ENCODE results near the gene LRRD1.

DNA sequence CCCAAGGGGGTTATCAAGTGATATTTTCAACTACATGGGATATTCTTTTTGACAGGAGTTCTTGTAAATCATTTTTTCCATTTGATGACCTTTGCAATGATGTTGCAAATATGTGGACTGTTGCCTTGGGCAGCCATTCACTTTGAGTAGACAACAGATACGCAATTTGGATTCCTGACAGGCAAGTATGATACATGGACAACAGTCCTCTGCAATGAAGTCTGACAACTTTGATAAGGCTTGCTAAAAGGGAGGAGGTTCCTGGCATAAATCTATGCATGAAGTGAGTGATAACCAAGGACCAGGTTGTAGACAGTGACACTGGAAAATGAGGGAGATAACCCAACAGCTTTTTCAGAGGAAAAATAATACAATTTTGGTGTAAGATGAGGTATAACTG is 17.7 kb downstream of the LRRD1 start:
- TF ChIP-seq POLR2AphosphoS5 (IDR thresholded peaks at IDR 0.05) = no peak
- TF ChIP-seq, protein P1, sequence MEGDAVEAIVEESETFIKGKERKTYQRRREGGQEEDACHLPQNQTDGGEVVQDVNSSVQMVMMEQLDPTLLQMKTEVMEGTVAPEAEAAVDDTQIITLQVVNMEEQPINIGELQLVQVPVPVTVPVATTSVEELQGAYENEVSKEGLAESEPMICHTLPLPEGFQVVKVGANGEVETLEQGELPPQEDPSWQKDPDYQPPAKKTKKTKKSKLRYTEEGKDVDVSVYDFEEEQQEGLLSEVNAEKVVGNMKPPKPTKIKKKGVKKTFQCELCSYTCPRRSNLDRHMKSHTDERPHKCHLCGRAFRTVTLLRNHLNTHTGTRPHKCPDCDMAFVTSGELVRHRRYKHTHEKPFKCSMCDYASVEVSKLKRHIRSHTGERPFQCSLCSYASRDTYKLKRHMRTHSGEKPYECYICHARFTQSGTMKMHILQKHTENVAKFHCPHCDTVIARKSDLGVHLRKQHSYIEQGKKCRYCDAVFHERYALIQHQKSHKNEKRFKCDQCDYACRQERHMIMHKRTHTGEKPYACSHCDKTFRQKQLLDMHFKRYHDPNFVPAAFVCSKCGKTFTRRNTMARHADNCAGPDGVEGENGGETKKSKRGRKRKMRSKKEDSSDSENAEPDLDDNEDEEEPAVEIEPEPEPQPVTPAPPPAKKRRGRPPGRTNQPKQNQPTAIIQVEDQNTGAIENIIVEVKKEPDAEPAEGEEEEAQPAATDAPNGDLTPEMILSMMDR (IDR thresholded peaks at IDR 0.05) = no peak

Data from gastroesophageal sphincter (tissue), 3 donors.